K562 (cell line): ENCODE data around the gene MED20. TPM values are rescaled to one million over a fixed set of nuclear protein-coding genes. Genes with fewer than 3 reads are reported as not detected.

Source experiments
- FOXJ2 ChIP-seq: fragments of 200-800 bp; sonication (Bioruptor generic); IDR thresholded peaks from 2 replicates; pipeline ENCODE4 v1.6.1; 2016; ENCODE audit warnings: missing genetic modification characterization, missing compliant biosample characterization
- MAZ ChIP-seq, 2 experiments: fragments of 450-650 bp in 1 of 2; sonication (generic) in 1 of 2; formaldehyde crosslinking; IDR thresholded peaks in 1 of 2; conservative IDR thresholded peaks in 1 of 2; 2 replicates each; pipeline versions ENCODE4 v1.4.0 to v1.5.0; 2020; ENCODE audit warnings: mild to moderate bottlenecking in 1 of 2, missing genetic modification reagents in 1 of 2
- MLLT1 ChIP-seq, 2 experiments: fragments of 450-650 bp; IDR thresholded peaks; 2 replicates each; pipeline ENCODE4 v1.6.1; 2016
- SOX6 ChIP-seq: fragments of 450-650 bp; IDR thresholded peaks from 2 replicates; pipeline ENCODE4 v1.6.1; 2014; ENCODE audit warnings: mild to moderate bottlenecking
- ZBTB1 ChIP-seq: sonication (generic); formaldehyde crosslinking; IDR thresholded peaks from 2 replicates; pipeline ENCODE4 v1.8.1; 2023; ENCODE audit warnings: missing genetic modification reagents, low read depth, mild to moderate bottlenecking, borderline replicate concordance
- ZBTB43 ChIP-seq: sonication (generic); formaldehyde crosslinking; IDR thresholded peaks from 2 replicates; pipeline ENCODE4 v1.8.0; 2023; ENCODE audit warnings: mild to moderate bottlenecking, missing genetic modification reagents
- ZNF146 ChIP-seq: IDR thresholded peaks from one replicate; pipeline ENCODE4 v1.6.1; 2018; ENCODE audit warnings: missing compliant biosample characterization; ENCODE audit not compliant: unreplicated experiment
- ZNF280A ChIP-seq: fragments of 450-650 bp; IDR thresholded peaks from 2 replicates; pipeline ENCODE4 v1.6.1; 2018; ENCODE audit warnings: mild to moderate bottlenecking, low read depth; ENCODE audit not compliant: partially characterized antibody
- ZNF318 ChIP-seq, 2 experiments: fragments of 450-650 bp; IDR thresholded peaks; 2 replicates each; pipeline ENCODE4 v1.6.1; 2016; ENCODE audit warnings: mild to moderate bottlenecking in 2 of 2, borderline replicate concordance in 1 of 2, low read depth in 1 of 2, moderate library complexity in 1 of 2
- ZNF695 ChIP-seq: fragments of 450-650 bp; formaldehyde crosslinking; IDR thresholded peaks from 2 replicates; pipeline ENCODE4 v1.4.0; 2020; ENCODE audit warnings: mild to moderate bottlenecking, moderate library complexity
- polyA plus RNA-seq, 8 experiments: library from polyadenylated mRNA; depleted of rRNA in 4 of 8; stranded (reverse) in 5 of 8; unstranded in 3 of 8; fragments of >200 nt; fragmentation: Nextera tagmentation in 2 of 8; fragmentation: Illumina TruSeq in 1 of 8; extraction: Ambion mirVana in 2 of 8; extraction: Trizol in 1 of 8; gene quantifications; 2 replicates each; pipeline versions ENCODE4 v1.2.1 to v1.2.3, GENCODE V29; 2011 to 2014; ENCODE audit warnings: inconsistent platforms in 1 of 8, missing spikeins in 1 of 8
- total RNA-seq, 7 experiments: library from RNA; depleted of rRNA in 6 of 7; stranded (reverse); fragments of >200 nt in 6 of 7; fragmentation: Illumina TruSeq in 2 of 7; extraction: Trizol in 2 of 7; gene quantifications; 2 replicates each; pipeline versions ENCODE4 v1.2.1 to v1.2.3, GENCODE V29; 2011 to 2021; ENCODE audit warnings: low replicate concordance in 1 of 7

MED20 gene
- total and polyA plus RNA-seq, 9 of the 15 experiments (the other 6 are each of a cell fraction or from before 2014, with no cell fraction given), result 27.3 to 80.9 (median 46.0) TPM

GRCh38 chr6:41894366-41895299 is 26.3 kb downstream of the MED20 start (continued):
- TF ChIP-seq ZNF318 (IDR thresholded peaks at IDR 0.05; ENCODE audit: borderline replicate concordance in 1 of 2, low read depth in 1 of 2) (no peak), ZNF695 (no peak), SOX6 (no peak), ZBTB1 (CRISPR knock-in tag) (no peak), FOXJ2 (tag) (no peak), ZNF280A (no peak), MLLT1 (IDR thresholded peaks at IDR 0.05) (peak in 1 of 2 experiments; percentile 19; a peak in 1 of 4 replicates), MAZ (CRISPR knock-in tag; conservative IDR thresholded peaks at IDR 0.05 in 1 of 2, IDR thresholded peaks at IDR 0.05 in 1 of 2) (no peak; a peak in 1 of 4 replicates), ZBTB43 (CRISPR knock-in tag) (no peak), ZNF146 (no peak)
